Prostate gland (tissue), 2 donors: ENCODE results near the gene SPOCK1. TPM values are rescaled to one million over a fixed set of nuclear protein-coding genes. Genes with fewer than 3 reads are reported as not detected.

ENCODE experiments used
- DNase-seq: peaks from one replicate; pipeline ENCODE4 v3.0.0-alpha.2; 2019; ENCODE audit warnings: low spot score
- H3K27ac ChIP-seq, 2 donors: fragments of 200-600 bp; sonication (generic); 2 replicates each; pipeline ENCODE4 v1.5.1; 2017 to 2019
- H3K27me3 ChIP-seq: fragments of 200-600 bp; sonication (generic); replicated peaks from 2 replicates; pipeline ENCODE4 v1.5.1; 2019; ENCODE audit not compliant: insufficient read depth
- H3K36me3 ChIP-seq, 2 donors: fragments of 200-600 bp; sonication (generic); 1 replicate in 1 of 2; 2 replicates in 1 of 2; pipeline versions ENCODE4 v1.5.1 to v1.8.1; 2017 to 2019
- H3K4me1 ChIP-seq: fragments of 200-600 bp; sonication (generic); replicated peaks from 2 replicates; pipeline ENCODE4 v1.5.1; 2019
- H3K4me3 ChIP-seq, 2 donors: fragments of 200-600 bp; sonication (generic); 2 replicates each; pipeline ENCODE4 v1.5.1; 2017 to 2019
- H3K9me3 ChIP-seq: fragments of 200-600 bp; sonication (generic); 2 replicates; pipeline ENCODE4 v1.5.1; 2017
- CTCF ChIP-seq, 4 experiments: fragments of 200-600 bp in 2 of 4; fragments of 450-650 bp in 2 of 4; sonication (generic) in 2 of 4; IDR thresholded peaks; 1 replicate in 3 of 4; 2 replicates in 1 of 4; pipeline ENCODE4 v1.5.1; 2016 to 2019; ENCODE audit warnings: antibody characterized with exemption in 4 of 4, mild to moderate bottlenecking in 2 of 4, moderate library complexity in 2 of 4
- POLR2A ChIP-seq: fragments of 450-650 bp; IDR thresholded peaks from one replicate; pipeline ENCODE4 v1.6.1; 2016; ENCODE audit warnings: antibody characterized with exemption, mild to moderate bottlenecking
- POLR2AphosphoS5 ChIP-seq: sonication (generic); formaldehyde crosslinking; IDR thresholded peaks from one replicate; pipeline ENCODE4 v1.6.1; 2017; ENCODE audit warnings: antibody characterized with exemption
- WGBS: methylation state at CpG from one replicate; pipeline ENCODE4 v1.1.5; 2018; 5-methylcytosine and 5-hydroxymethylcytosine counted together
- intact Hi-C: fragments of 100-400 bp; cut with DNase I; formaldehyde crosslinking; loops from one replicate; pipeline ENCODE4 v1.14.2; 2022
- total RNA-seq, 2 donors: library from RNA; depleted of rRNA; stranded (reverse); fragments of >200 nt; gene quantifications; one replicate each; pipeline ENCODE4 v1.1.0, GENCODE V29; 2016

The SPOCK1 gene
- total RNA-seq, 2 donors from 2014 or later, result 89.4 to 92.9 TPM

GRCh38 chr5:137231540-137231939 is 267.6 kb downstream of the SPOCK1 start:
- intact Hi-C loops, result no loop called here
- H3K36me3 ChIP-seq, result no peaks in the 10 kb centered on the region
- TF ChIP-seq CTCF (IDR thresholded peaks at IDR 0.05), result no peak
- no peak for TF ChIP-seq POLR2AphosphoS5
- TF ChIP-seq POLR2A, result no peak

GRCh38 chr5:137228816-137229215 is 270.3 kb downstream of the SPOCK1 start:
- H3K4me1 ChIP-seq, result no peaks in the 10 kb centered on the region
- H3K27me3 ChIP-seq, result no peaks in the 10 kb centered on the region
- H3K9me3 ChIP-seq, result no peaks in the 10 kb centered on the region
- no peak for TF ChIP-seq POLR2A
- no peak for TF ChIP-seq POLR2AphosphoS5
- TF ChIP-seq CTCF (IDR thresholded peaks at IDR 0.05), result no peak
- DNase-seq, result no peak
- no peak overlapping the region for H3K4me3 ChIP-seq
- intact Hi-C loops, result no loop called here
- no peaks in the 10 kb centered on the region for H3K36me3 ChIP-seq
- H3K27ac ChIP-seq, result no peak overlapping the region
- WGBS, result 75% methylated on average over 4 of the region's 4 CpGs

More at GRCh38 chr5:137231540-137231939, 267.6 kb downstream of the SPOCK1 start:
- no peaks in the 10 kb centered on the region for H3K27me3 ChIP-seq
- no peak overlapping the region for H3K4me3 ChIP-seq
- H3K9me3 ChIP-seq, result no peaks in the 10 kb centered on the region
- DNase-seq, result no peak
- H3K27ac ChIP-seq, result no peak overlapping the region
- no peaks in the 10 kb centered on the region for H3K4me1 ChIP-seq

GRCh38 chr5:137226081-137226480 is 273.0 kb downstream of the SPOCK1 start:
- TF ChIP-seq POLR2AphosphoS5, result no peak
- TF ChIP-seq POLR2A, result no peak
- TF ChIP-seq CTCF (IDR thresholded peaks at IDR 0.05), result no peak
- intact Hi-C loops, result no loop called here
- Histone ChIP-seq H3K4me3 (no peak overlapping the region), H3K4me1 (no peaks in the 10 kb centered on the region), H3K9me3 (no peaks in the 10 kb centered on the region), H3K27me3 (no peaks in the 10 kb centered on the region), H3K27ac (no peak overlapping the region), H3K36me3 (no peaks in the 10 kb centered on the region)
- 53% methylated on average over 3 of the region's 3 CpGs for WGBS
- no peak for DNase-seq

GRCh38 chr5:137223324-137224295 is 275.5 kb downstream of the SPOCK1 start:
- 93% methylated on average over 4 of the region's 4 CpGs for WGBS
- Histone ChIP-seq H3K4me1 (no peaks in the 10 kb centered on the region), H3K9me3 (no peaks in the 10 kb centered on the region), H3K36me3 (no peaks in the 10 kb centered on the region), H3K4me3 (no peak overlapping the region), H3K27ac (no peak overlapping the region), H3K27me3 (no peaks in the 10 kb centered on the region)
- DNase-seq, result no peak
- intact Hi-C loops, result no loop called here
- TF ChIP-seq POLR2A (no peak), CTCF (IDR thresholded peaks at IDR 0.05) (no peak), POLR2AphosphoS5 (no peak)

GRCh38 chr5:137221943-137222342 is 277.2 kb downstream of the SPOCK1 start:
- H3K27me3 ChIP-seq, result no peaks in the 10 kb centered on the region
- H3K27ac ChIP-seq, result no peak overlapping the region
- no peaks in the 10 kb centered on the region for H3K36me3 ChIP-seq
- intact Hi-C loops, result no loop called here
- peaks cover 5% of the 10 kb centered on the region for H3K4me1 ChIP-seq
- H3K9me3 ChIP-seq, result no peaks in the 10 kb centered on the region
- no peak for TF ChIP-seq POLR2AphosphoS5
- TF ChIP-seq CTCF (IDR thresholded peaks at IDR 0.05), result no peak
- no peak for TF ChIP-seq POLR2A
- no peak for DNase-seq
- H3K4me3 ChIP-seq, result no peak overlapping the region
- WGBS, result 57% methylated on average over 3 of the region's 3 CpGs
